GM18511 (cell line): ENCODE results near the gene METRNL.

Experiments used
- ATAC-seq: cut with Tn5 transposase; IDR thresholded peaks from one replicate; pipeline ENCODE4 v1.9.1; 2021; ENCODE audit warnings: mild to moderate bottlenecking, moderate library complexity; ENCODE audit not compliant: unreplicated experiment

Gene METRNL

GRCh38 chr17:83078378-83079351 is 744 bp upstream of the METRNL start:
- no peak for ATAC-seq

- ATAC-seq: peak; percentile 9
These were observed 563 bp downstream of the METRNL start for GRCh38 chr17:83079766-83080578.

- no peak for ATAC-seq
These were observed 1.1 kb downstream of the METRNL start for GRCh38 chr17:83080579-83080857.

- no peak for ATAC-seq
These were observed 1.7 kb downstream of the METRNL start for GRCh38 chr17:83080858-83081683.

GRCh38 chr17:83081684-83082201 is 2.3 kb downstream of the METRNL start:
- ATAC-seq: no peak

GRCh38 chr17:83082424-83082823 is 3.0 kb downstream of the METRNL start:
- ATAC-seq: no peak

- ATAC-seq: no peak
These were observed 3.5 kb downstream of the METRNL start for GRCh38 chr17:83082909-83083367.

- no peak for ATAC-seq
These were observed 4.2 kb downstream of the METRNL start for GRCh38 chr17:83083368-83084201.

GRCh38 chr17:83084214-83084613 is 4.8 kb downstream of the METRNL start:
- ATAC-seq: no peak

GRCh38 chr17:83084621-83085056 is 5.2 kb downstream of the METRNL start:
- ATAC-seq: no peak

GRCh38 chr17:83085103-83085502 is 5.7 kb downstream of the METRNL start:
- no peak for ATAC-seq

GRCh38 chr17:83085526-83086198 is 6.3 kb downstream of the METRNL start:
- no peak for ATAC-seq

GRCh38 chr17:83086199-83086880 is 6.9 kb downstream of the METRNL start:
- ATAC-seq: no peak

- no peak for ATAC-seq
These were observed 7.7 kb downstream of the METRNL start for GRCh38 chr17:83086907-83087787.

GRCh38 chr17:83087788-83088360 is 8.5 kb downstream of the METRNL start:
- no peak for ATAC-seq

GRCh38 chr17:83088451-83088850 is 9.0 kb downstream of the METRNL start:
- no peak for ATAC-seq

GRCh38 chr17:83088909-83089308 is 9.5 kb downstream of the METRNL start:
- ATAC-seq: no peak
